Measurements from ENCODE around the gene AFF2. TPM values are rescaled to one million over a fixed set of nuclear protein-coding genes. Genes with fewer than 3 reads are reported as not detected.

AFF2 gene
- polyA plus RNA-seq, 2 donors, result 0.01 to 0.02 TPM

GRCh38 chrX:148672517-148672916, 172.1 kb downstream of the AFF2 start:
- Histone ChIP-seq H3K27ac (ENCODE audit: low read depth in 2 of 2, low read length in 1 of 2) (no peak overlapping the region), H3K4me3 (ENCODE audit: low read depth in 1 of 2, low read length in 2 of 2) (no peak overlapping the region), H3K36me3 (ENCODE audit: control insufficient read depth in 2 of 2, insufficient read depth in 2 of 2, low read length in 1 of 2) (no peaks in the 10 kb centered on the region), H3K4me1 (ENCODE audit: control insufficient read depth in 2 of 2, insufficient read depth in 2 of 2, low read length in 1 of 2) (no peaks in the 10 kb centered on the region), H3K27me3 (ENCODE audit: control insufficient read depth in 1 of 2, insufficient read depth in 2 of 2, low read length in 2 of 2) (no peaks in the 10 kb centered on the region), H3K9me3 (ENCODE audit: control insufficient read depth in 2 of 2, insufficient read depth in 1 of 2, low read depth in 1 of 2, low read length in 1 of 2) (no peaks in the 10 kb centered on the region)
- 28 to 53% methylated on average over 2 of the region's 2 CpGs for WGBS, 2 donors

- Histone ChIP-seq H3K36me3 (ENCODE audit: control insufficient read depth in 2 of 2, insufficient read depth in 2 of 2, low read length in 1 of 2) (no peaks in the 10 kb centered on the region), H3K4me3 (ENCODE audit: low read depth in 1 of 2, low read length in 2 of 2) (no peak overlapping the region), H3K27me3 (ENCODE audit: control insufficient read depth in 1 of 2, insufficient read depth in 2 of 2, low read length in 2 of 2) (no peaks in the 10 kb centered on the region), H3K9me3 (ENCODE audit: control insufficient read depth in 2 of 2, insufficient read depth in 1 of 2, low read depth in 1 of 2, low read length in 1 of 2) (no peaks in the 10 kb centered on the region), H3K4me1 (ENCODE audit: control insufficient read depth in 2 of 2, insufficient read depth in 2 of 2, low read length in 1 of 2) (no peaks in the 10 kb centered on the region), H3K27ac (ENCODE audit: low read depth in 2 of 2, low read length in 1 of 2) (no peak overlapping the region)
- 82 to 96% methylated on average over 1 of the region's 1 CpG for WGBS, 2 donors
These were observed 181.2 kb downstream of the AFF2 start for GRCh38 chrX:148681605-148682004.

- no peaks in the 10 kb centered on the region for H3K27me3 ChIP-seq (ENCODE audit: control insufficient read depth in 1 of 2, insufficient read depth in 2 of 2, low read length in 2 of 2)
- H3K27ac ChIP-seq (ENCODE audit: low read depth in 2 of 2, low read length in 1 of 2), result no peak overlapping the region
- 81 to 90% methylated on average over 4 of the region's 4 CpGs for WGBS, 2 donors
- no peaks in the 10 kb centered on the region for H3K4me1 ChIP-seq (ENCODE audit: control insufficient read depth in 2 of 2, insufficient read depth in 2 of 2, low read length in 1 of 2)
- H3K9me3 ChIP-seq (ENCODE audit: control insufficient read depth in 2 of 2, insufficient read depth in 1 of 2, low read depth in 1 of 2, low read length in 1 of 2), result no peaks in the 10 kb centered on the region
- H3K4me3 ChIP-seq (ENCODE audit: low read depth in 1 of 2, low read length in 2 of 2), result no peak overlapping the region
- no peaks in the 10 kb centered on the region for H3K36me3 ChIP-seq (ENCODE audit: control insufficient read depth in 2 of 2, insufficient read depth in 2 of 2, low read length in 1 of 2)
These were observed 181.8 kb downstream of the AFF2 start for GRCh38 chrX:148682206-148682605.

GRCh38 chrX:148691456-148691855, 191.0 kb downstream of the AFF2 start:
- no peak overlapping the region for H3K4me3 ChIP-seq (ENCODE audit: low read depth in 1 of 2, low read length in 2 of 2)

GRCh38 chrX:148695255-148695654, 194.8 kb downstream of the AFF2 start:
- Histone ChIP-seq H3K36me3 (ENCODE audit: control insufficient read depth in 2 of 2, insufficient read depth in 2 of 2, low read length in 1 of 2) (no peaks in the 10 kb centered on the region), H3K9me3 (ENCODE audit: control insufficient read depth in 2 of 2, insufficient read depth in 1 of 2, low read depth in 1 of 2, low read length in 1 of 2) (no peaks in the 10 kb centered on the region), H3K27ac (ENCODE audit: low read depth in 2 of 2, low read length in 1 of 2) (no peak overlapping the region), H3K4me3 (ENCODE audit: low read depth in 1 of 2, low read length in 2 of 2) (no peak overlapping the region), H3K27me3 (ENCODE audit: control insufficient read depth in 1 of 2, insufficient read depth in 2 of 2, low read length in 2 of 2) (no peaks in the 10 kb centered on the region), H3K4me1 (ENCODE audit: control insufficient read depth in 2 of 2, insufficient read depth in 2 of 2, low read length in 1 of 2) (no peaks in the 10 kb centered on the region)
- WGBS, 2 donors, result 68 to 84% methylated on average over 3 of the region's 3 CpGs

More at GRCh38 chrX:148691456-148691855, 191.0 kb downstream of the AFF2 start:
- 48 to 59% methylated on average over 2 of the region's 2 CpGs for WGBS, 2 donors
- H3K27ac ChIP-seq (ENCODE audit: low read depth in 2 of 2, low read length in 1 of 2), result no peak overlapping the region
- no peaks in the 10 kb centered on the region for H3K4me1 ChIP-seq (ENCODE audit: control insufficient read depth in 2 of 2, insufficient read depth in 2 of 2, low read length in 1 of 2)
- H3K9me3 ChIP-seq (ENCODE audit: control insufficient read depth in 2 of 2, insufficient read depth in 1 of 2, low read depth in 1 of 2, low read length in 1 of 2), result no peaks in the 10 kb centered on the region
- H3K36me3 ChIP-seq (ENCODE audit: control insufficient read depth in 2 of 2, insufficient read depth in 2 of 2, low read length in 1 of 2), result no peaks in the 10 kb centered on the region
- H3K27me3 ChIP-seq (ENCODE audit: control insufficient read depth in 1 of 2, insufficient read depth in 2 of 2, low read length in 2 of 2), result peaks cover 0 to 3% of the 10 kb centered on the region in 2 donors

- Histone ChIP-seq H3K27me3 (ENCODE audit: control insufficient read depth in 1 of 2, insufficient read depth in 2 of 2, low read length in 2 of 2) (no peaks in the 10 kb centered on the region), H3K9me3 (ENCODE audit: control insufficient read depth in 2 of 2, insufficient read depth in 1 of 2, low read depth in 1 of 2, low read length in 1 of 2) (no peaks in the 10 kb centered on the region), H3K4me3 (ENCODE audit: low read depth in 1 of 2, low read length in 2 of 2) (no peak overlapping the region), H3K4me1 (ENCODE audit: control insufficient read depth in 2 of 2, insufficient read depth in 2 of 2, low read length in 1 of 2) (no peaks in the 10 kb centered on the region), H3K36me3 (ENCODE audit: control insufficient read depth in 2 of 2, insufficient read depth in 2 of 2, low read length in 1 of 2) (no peaks in the 10 kb centered on the region), H3K27ac (ENCODE audit: low read depth in 2 of 2, low read length in 1 of 2) (no peak overlapping the region)
- 87 to 88% methylated on average over 3 of the region's 3 CpGs for WGBS, 2 donors
These were observed 197.8 kb downstream of the AFF2 start for GRCh38 chrX:148698221-148698620.

GRCh38 chrX:148700021-148700420, 199.6 kb downstream of the AFF2 start:
- H3K36me3 ChIP-seq (ENCODE audit: control insufficient read depth in 2 of 2, insufficient read depth in 2 of 2, low read length in 1 of 2), result no peaks in the 10 kb centered on the region
- H3K27me3 ChIP-seq (ENCODE audit: control insufficient read depth in 1 of 2, insufficient read depth in 2 of 2, low read length in 2 of 2), result no peaks in the 10 kb centered on the region
- no peak overlapping the region for H3K4me3 ChIP-seq (ENCODE audit: low read depth in 1 of 2, low read length in 2 of 2)
- no peaks in the 10 kb centered on the region for H3K4me1 ChIP-seq (ENCODE audit: control insufficient read depth in 2 of 2, insufficient read depth in 2 of 2, low read length in 1 of 2)
- WGBS, 2 donors, result 36 to 49% methylated on average over 2 of the region's 2 CpGs
- no peaks in the 10 kb centered on the region for H3K9me3 ChIP-seq (ENCODE audit: control insufficient read depth in 2 of 2, insufficient read depth in 1 of 2, low read depth in 1 of 2, low read length in 1 of 2)
- H3K27ac ChIP-seq (ENCODE audit: low read depth in 2 of 2, low read length in 1 of 2), result no peak overlapping the region

- H3K9me3 ChIP-seq (ENCODE audit: control insufficient read depth in 2 of 2, insufficient read depth in 1 of 2, low read depth in 1 of 2, low read length in 1 of 2), result peaks cover 0 to 2% of the 10 kb centered on the region in 2 donors
- H3K27ac ChIP-seq (ENCODE audit: low read depth in 2 of 2, low read length in 1 of 2), result no peak overlapping the region
- no peaks in the 10 kb centered on the region for H3K27me3 ChIP-seq (ENCODE audit: control insufficient read depth in 1 of 2, insufficient read depth in 2 of 2, low read length in 2 of 2)
- H3K36me3 ChIP-seq (ENCODE audit: control insufficient read depth in 2 of 2, insufficient read depth in 2 of 2, low read length in 1 of 2), result no peaks in the 10 kb centered on the region
- no peak overlapping the region for H3K4me3 ChIP-seq (ENCODE audit: low read depth in 1 of 2, low read length in 2 of 2)
- H3K4me1 ChIP-seq (ENCODE audit: control insufficient read depth in 2 of 2, insufficient read depth in 2 of 2, low read length in 1 of 2), result no peaks in the 10 kb centered on the region
These were observed 213.6 kb downstream of the AFF2 start for GRCh38 chrX:148713981-148714380.

GRCh38 chrX:148715361-148715760, 214.9 kb downstream of the AFF2 start:
- Histone ChIP-seq H3K27me3 (ENCODE audit: control insufficient read depth in 1 of 2, insufficient read depth in 2 of 2, low read length in 2 of 2) (no peaks in the 10 kb centered on the region), H3K9me3 (ENCODE audit: control insufficient read depth in 2 of 2, insufficient read depth in 1 of 2, low read depth in 1 of 2, low read length in 1 of 2) (peaks cover 0 to 2% of the 10 kb centered on the region in 2 donors), H3K27ac (ENCODE audit: low read depth in 2 of 2, low read length in 1 of 2) (no peak overlapping the region), H3K4me1 (ENCODE audit: control insufficient read depth in 2 of 2, insufficient read depth in 2 of 2, low read length in 1 of 2) (no peaks in the 10 kb centered on the region), H3K4me3 (ENCODE audit: low read depth in 1 of 2, low read length in 2 of 2) (no peak overlapping the region), H3K36me3 (ENCODE audit: control insufficient read depth in 2 of 2, insufficient read depth in 2 of 2, low read length in 1 of 2) (no peaks in the 10 kb centered on the region)
- 75 to 89% methylated on average over 4 of the region's 4 CpGs for WGBS, 2 donors

- WGBS, 2 donors, result 66 to 67% methylated on average over 3 of the region's 3 CpGs
- Histone ChIP-seq H3K4me3 (ENCODE audit: low read depth in 1 of 2, low read length in 2 of 2) (no peak overlapping the region), H3K36me3 (ENCODE audit: control insufficient read depth in 2 of 2, insufficient read depth in 2 of 2, low read length in 1 of 2) (no peaks in the 10 kb centered on the region), H3K9me3 (ENCODE audit: control insufficient read depth in 2 of 2, insufficient read depth in 1 of 2, low read depth in 1 of 2, low read length in 1 of 2) (no peaks in the 10 kb centered on the region), H3K27me3 (ENCODE audit: control insufficient read depth in 1 of 2, insufficient read depth in 2 of 2, low read length in 2 of 2) (no peaks in the 10 kb centered on the region), H3K4me1 (ENCODE audit: control insufficient read depth in 2 of 2, insufficient read depth in 2 of 2, low read length in 1 of 2) (no peaks in the 10 kb centered on the region), H3K27ac (ENCODE audit: low read depth in 2 of 2, low read length in 1 of 2) (no peak overlapping the region)
These were observed 222.5 kb downstream of the AFF2 start for GRCh38 chrX:148722966-148723365.
